RWPE2 (cell line): ENCODE measurements around the gene LEP.

Source experiments
- ATAC-seq: fragments of 200-7000 bp; cut with Tn5 transposase; 3 replicates; pipeline ENCODE4 v1.9.1; 2021; ENCODE audit warnings: low read depth
- DNase-seq: peaks from one replicate; pipeline ENCODE4 v3.0.0-alpha.2; 2020; ENCODE audit warnings: low spot score
- H3K27ac ChIP-seq: fragments of 450-650 bp; 2 replicates; pipeline ENCODE4 v1.5.1; 2017; ENCODE audit warnings: mild to moderate bottlenecking; ENCODE audit not compliant: poor library complexity, severe bottlenecking
- H3K27me3 ChIP-seq: fragments of 250-450 bp; sonication (Bioruptor Pico); 2 replicates; pipeline ENCODE4 v1.5.1; 2021; ENCODE audit warnings: mild to moderate bottlenecking, moderate library complexity; ENCODE audit not compliant: insufficient read depth, poor library complexity, severe bottlenecking
- H3K36me3 ChIP-seq: fragments of 250-450 bp; sonication (Bioruptor Pico); 2 replicates; pipeline ENCODE4 v1.5.1; 2020; ENCODE audit warnings: low read depth, mild to moderate bottlenecking, moderate library complexity
- H3K4me1 ChIP-seq: fragments of 250-450 bp; sonication (Bioruptor Pico); 2 replicates; pipeline ENCODE4 v1.5.1; 2021; ENCODE audit warnings: mild to moderate bottlenecking, moderate library complexity; ENCODE audit not compliant: insufficient read depth, poor library complexity, severe bottlenecking
- H3K4me3 ChIP-seq: fragments of 250-450 bp; sonication (Bioruptor Pico); 2 replicates; pipeline ENCODE4 v1.5.1; 2021; ENCODE audit warnings: mild to moderate bottlenecking, moderate library complexity; ENCODE audit not compliant: severe bottlenecking
- H3K9me3 ChIP-seq: fragments of 250-450 bp; sonication (Bioruptor Pico); 2 replicates; pipeline ENCODE4 v1.5.1; 2021; ENCODE audit warnings: mild to moderate bottlenecking, moderate library complexity; ENCODE audit not compliant: severe bottlenecking
- CTCF ChIP-seq: fragments of 450-650 bp; IDR thresholded peaks from one replicate; pipeline ENCODE4 v1.5.1; 2017; ENCODE audit warnings: mild to moderate bottlenecking, moderate library complexity; ENCODE audit not compliant: poor library complexity, severe bottlenecking

LEP gene

GRCh38 chr7:128267595-128267924 lies 26.5 kb downstream of the LEP start:
- no peak for ATAC-seq
- H3K9me3 ChIP-seq: no peaks in the 10 kb centered on the region
- DNase-seq: no peak
- H3K27ac ChIP-seq: peak overlapping the region; percentile 41
- TF ChIP-seq CTCF: no peak
- peaks cover 12% of the 10 kb centered on the region for H3K4me1 ChIP-seq
- no peak overlapping the region for H3K4me3 ChIP-seq
- H3K36me3 ChIP-seq: no peaks in the 10 kb centered on the region
- H3K27me3 ChIP-seq: no peaks in the 10 kb centered on the region

GRCh38 chr7:128268233-128268632 lies 27.2 kb downstream of the LEP start:
- Histone ChIP-seq H3K4me1 (peaks cover 12% of the 10 kb centered on the region), H3K9me3 (no peaks in the 10 kb centered on the region), H3K4me3 (no peak overlapping the region), H3K27me3 (no peaks in the 10 kb centered on the region), H3K36me3 (no peaks in the 10 kb centered on the region), H3K27ac (no peak overlapping the region)
- no peak for TF ChIP-seq CTCF
- no peak for DNase-seq
- ATAC-seq: no peak

GRCh38 chr7:128270826-128271272 lies 29.8 kb downstream of the LEP start:
- Histone ChIP-seq H3K4me1 (peaks cover 12% of the 10 kb centered on the region), H3K9me3 (no peaks in the 10 kb centered on the region), H3K27ac (no peak overlapping the region), H3K27me3 (no peaks in the 10 kb centered on the region), H3K36me3 (no peaks in the 10 kb centered on the region), H3K4me3 (no peak overlapping the region)
- no peak for TF ChIP-seq CTCF
- DNase-seq: no peak
- ATAC-seq: no peak

- Histone ChIP-seq H3K27me3 (no peaks in the 10 kb centered on the region), H3K9me3 (no peaks in the 10 kb centered on the region), H3K4me3 (no peak overlapping the region), H3K36me3 (no peaks in the 10 kb centered on the region), H3K27ac (no peak overlapping the region), H3K4me1 (peaks cover 10% of the 10 kb centered on the region)
- TF ChIP-seq CTCF: no peak
- no peak for DNase-seq
- ATAC-seq: no peak
These were observed 30.4 kb downstream of the LEP start for GRCh38 chr7:128271471-128271941.

GRCh38 chr7:128271942-128272481 lies 30.9 kb downstream of the LEP start:
- no peaks in the 10 kb centered on the region for H3K36me3 ChIP-seq
- no peaks in the 10 kb centered on the region for H3K9me3 ChIP-seq
- no peak for DNase-seq
- H3K4me3 ChIP-seq: no peak overlapping the region
- no peak for TF ChIP-seq CTCF
- H3K27ac ChIP-seq: no peak overlapping the region
- H3K27me3 ChIP-seq: no peaks in the 10 kb centered on the region
- no peak for ATAC-seq
- H3K4me1 ChIP-seq: peaks cover 4% of the 10 kb centered on the region
